Stimulated activated CD4-positive, alpha-beta T cell treated with anti-CD3 and anti-CD28 coated beads, Interleukin-1b, Interleukin-23, amount 100 ng/mL, for 1 hour (primary cell): Measurements from ENCODE around the gene ACTR3C.
"Not testable (repeated sequence)": the region's sequence is repeated elsewhere in the genome, so short reads cannot be mapped to it uniquely, and the experiment has no call there.

Experiments
- DNase-seq, 2 donors: peaks; one replicate each; pipeline ENCODE4 v3.0.0-alpha.2; 2020; ENCODE audit warnings: low read depth in 2 of 2

Gene ACTR3C

DNA sequence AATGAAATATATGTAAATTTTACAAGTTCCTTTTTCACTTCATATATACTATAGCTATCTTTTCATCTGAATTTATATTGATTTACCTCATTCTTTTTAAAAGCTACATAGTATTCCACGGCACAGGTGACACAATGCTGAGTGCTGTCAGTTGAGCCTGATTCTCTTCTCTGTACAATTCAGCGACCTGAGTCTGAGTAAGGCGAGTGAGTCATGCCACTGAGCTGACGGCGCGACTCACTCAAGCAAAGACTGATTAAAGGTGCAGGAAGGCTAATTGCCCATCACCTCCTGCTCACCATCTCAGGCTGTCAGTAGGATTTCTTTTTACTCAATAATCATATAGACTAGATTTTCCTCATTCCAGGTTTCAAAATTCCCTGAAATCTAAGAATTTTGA lies 39.7 kb downstream of the ACTR3C start:
- DNase-seq, result not testable (repeated sequence)

DNA sequence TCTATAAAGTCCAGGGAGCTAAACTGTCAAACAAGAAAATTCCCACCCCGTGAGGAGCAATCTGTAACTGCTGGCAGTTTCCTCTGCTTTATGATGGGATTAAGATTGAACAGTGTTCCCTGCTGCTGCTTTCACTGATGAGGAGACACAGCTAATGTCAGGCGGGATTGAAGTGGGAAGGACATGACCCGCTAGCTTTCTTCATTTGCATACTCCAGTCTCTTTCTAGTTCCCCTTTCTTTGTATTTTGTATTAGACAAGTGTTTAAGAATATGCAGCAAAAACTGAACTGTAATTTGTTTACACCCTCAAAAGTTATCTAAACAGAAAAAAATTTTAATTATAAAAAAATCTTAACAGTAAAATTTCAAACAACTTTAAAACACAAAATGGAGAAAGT lies 40.2 kb downstream of the ACTR3C start:
- not testable (repeated sequence) for DNase-seq

DNA sequence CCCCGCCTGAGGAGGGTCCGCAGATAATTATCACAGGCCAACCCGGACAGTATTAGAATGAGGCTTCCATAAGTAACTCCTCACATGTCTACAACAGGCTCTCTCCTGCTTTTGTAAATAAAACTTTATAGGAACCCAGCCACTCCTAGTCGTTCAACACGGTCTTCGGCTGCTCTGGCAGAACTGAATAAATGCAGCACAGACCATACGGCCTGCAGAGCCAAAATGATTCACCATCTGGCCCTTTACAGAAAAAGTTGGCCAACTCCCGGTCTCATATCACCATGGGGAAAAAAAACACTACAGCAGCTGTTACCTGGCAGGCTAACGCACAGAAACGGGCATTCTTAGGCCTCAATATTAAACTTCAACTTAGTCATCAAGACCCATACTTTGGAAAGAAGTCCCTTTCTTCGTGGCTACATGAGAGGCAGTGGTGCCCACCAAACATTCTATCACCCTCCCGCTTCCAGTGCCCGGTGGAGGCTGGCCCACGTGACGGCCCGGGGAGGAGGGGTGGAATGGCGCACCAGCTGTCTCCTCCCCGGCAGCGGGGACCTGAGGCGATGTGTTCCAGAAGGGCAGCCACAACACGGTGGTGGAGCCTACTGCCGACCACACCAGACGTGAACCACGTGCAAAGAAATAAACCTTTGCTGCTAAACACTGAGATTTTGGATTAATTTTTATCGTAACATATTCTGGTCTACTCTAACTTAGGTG lies 41.5 kb downstream of the ACTR3C start:
- DNase-seq, result not testable (repeated sequence)

DNA sequence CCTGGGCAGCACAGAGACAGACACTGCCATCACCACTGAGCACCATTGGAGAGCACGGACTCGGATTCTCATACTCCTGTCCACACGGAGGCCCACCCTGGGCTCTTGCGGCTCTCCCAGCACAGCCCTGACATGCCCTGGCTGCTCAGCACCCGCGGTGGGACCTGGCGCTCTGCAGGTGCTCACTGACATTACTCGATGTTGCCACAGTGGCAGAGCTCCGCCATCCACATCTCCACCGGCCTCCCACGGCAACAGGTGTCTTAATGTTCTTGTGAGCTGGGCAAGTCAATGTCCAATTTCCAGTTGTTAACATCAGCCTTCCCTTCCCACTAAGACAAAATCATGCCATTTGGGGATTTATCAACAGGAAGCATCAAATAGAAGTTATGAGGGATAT lies 45.0 kb downstream of the ACTR3C start:
- not testable (repeated sequence) for DNase-seq

DNA sequence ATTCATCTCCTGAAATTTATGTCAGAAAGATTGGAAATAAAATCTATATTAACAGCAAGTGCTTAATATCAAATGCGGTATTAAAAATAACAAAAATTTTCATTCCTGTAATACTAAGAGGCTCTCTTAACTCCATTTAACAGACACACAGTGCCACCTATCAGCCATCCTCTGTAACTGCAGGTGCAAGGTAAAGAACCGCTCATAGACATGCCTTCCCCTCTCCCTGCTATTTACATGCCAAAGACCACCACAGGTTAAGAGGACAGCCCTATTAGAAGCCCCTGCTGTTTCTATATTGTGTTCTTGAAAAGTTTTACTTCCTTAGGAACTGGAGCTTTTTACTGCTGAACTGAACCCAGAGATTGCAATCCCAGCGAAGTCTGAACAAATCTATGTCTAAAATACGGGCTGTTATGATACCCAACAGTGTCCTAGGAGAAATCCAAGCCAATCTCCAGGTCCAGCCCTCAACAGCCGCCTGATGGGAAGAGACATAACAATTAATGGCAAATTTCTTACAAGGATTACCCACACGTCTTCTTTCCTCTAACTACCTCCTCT lies 47.1 kb downstream of the ACTR3C start:
- not testable (repeated sequence) for DNase-seq

DNA sequence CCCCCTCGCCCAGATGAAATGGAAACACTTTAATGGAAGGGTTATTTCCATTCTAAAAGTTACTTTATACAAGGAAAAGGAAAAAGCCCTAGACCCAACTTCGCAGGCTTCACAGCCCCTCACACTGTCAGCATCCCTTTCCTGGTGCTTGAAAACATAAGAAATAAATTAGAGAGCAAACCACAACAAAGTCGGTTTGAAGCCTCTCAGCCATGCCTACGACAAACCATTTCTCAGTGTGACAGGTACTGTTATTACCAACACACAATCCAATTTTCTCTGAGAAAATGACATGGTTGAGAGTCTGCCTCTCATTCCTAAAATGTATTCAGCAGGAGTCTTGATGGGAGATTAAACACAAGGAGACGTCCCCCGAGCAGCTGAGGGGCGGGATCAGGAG lies 51.4 kb downstream of the ACTR3C start:
- not testable (repeated sequence) for DNase-seq

DNA sequence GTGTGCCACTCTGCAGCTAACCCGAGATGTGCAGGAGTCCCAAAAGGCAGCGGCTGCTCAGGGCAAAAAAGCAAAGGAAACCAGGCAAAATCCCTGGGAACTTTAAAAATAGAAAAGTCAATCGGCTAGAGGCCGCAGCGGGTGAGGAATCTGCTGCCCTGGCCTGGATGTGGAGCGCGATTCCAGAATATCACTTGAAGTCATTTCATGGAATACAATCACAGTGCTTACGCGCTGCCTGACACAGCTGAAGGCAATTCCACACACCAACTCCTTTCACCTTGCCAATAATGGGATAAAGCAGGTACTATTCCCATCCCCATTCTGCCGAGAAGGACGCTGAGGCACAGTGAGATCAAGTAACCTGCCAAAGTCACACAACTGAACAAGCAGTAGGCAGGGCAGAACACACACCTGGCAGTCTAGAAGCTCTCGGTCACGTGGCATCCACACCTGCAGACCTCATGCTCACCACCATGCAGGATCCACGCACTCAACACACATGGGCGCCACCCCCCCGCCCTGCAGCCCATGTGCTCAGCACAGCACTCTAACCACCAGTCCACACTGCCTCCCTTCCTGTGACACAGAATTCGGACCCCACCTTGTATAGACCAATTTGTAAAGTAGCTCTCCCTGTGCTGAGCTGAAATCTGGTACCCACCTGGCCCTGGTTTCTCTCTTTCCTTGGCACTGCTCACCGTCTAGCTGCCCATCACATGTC lies 53.1 kb downstream of the ACTR3C start:
- DNase-seq, result not testable (repeated sequence)

DNA sequence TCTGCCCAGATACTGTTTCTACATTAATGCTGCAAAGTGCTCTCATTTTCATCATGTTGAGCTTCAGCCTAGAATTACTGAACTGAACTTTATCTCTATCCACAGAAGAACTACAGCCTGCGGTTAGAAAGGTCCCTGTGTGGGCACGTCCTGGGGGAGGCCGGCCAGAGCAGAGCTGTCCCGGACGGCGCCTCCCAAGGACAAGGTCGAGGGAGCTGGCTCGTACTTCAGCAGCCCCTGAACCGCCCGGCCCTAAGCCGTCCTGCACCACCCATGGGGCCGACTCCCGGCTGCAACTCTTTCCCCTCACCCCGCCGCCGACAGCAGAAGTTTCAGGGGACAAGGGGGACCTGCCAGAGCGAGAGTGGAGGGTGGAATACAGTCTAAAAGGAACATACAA lies 54.5 kb downstream of the ACTR3C start:
- DNase-seq, result not testable (repeated sequence)

DNA sequence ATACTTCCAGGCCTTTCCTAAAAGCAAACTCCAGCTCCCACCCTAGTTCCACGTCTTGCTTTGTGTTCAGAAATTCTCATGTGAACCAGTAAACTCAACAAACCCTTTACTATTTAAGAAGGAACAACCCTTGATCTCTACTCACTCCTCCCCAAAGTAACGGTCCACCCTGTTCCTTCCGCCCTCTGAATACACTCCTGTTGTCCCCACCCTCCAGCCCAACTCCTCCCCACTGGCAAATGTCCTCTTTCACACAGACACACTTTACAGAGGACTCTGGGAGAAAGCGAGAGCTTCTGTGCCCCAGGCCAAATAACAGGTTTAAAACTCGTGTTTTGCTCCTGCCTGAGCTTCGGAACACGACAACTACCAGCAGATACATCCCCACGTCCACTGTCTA lies 55.1 kb downstream of the ACTR3C start:
- not testable (repeated sequence) for DNase-seq

DNA sequence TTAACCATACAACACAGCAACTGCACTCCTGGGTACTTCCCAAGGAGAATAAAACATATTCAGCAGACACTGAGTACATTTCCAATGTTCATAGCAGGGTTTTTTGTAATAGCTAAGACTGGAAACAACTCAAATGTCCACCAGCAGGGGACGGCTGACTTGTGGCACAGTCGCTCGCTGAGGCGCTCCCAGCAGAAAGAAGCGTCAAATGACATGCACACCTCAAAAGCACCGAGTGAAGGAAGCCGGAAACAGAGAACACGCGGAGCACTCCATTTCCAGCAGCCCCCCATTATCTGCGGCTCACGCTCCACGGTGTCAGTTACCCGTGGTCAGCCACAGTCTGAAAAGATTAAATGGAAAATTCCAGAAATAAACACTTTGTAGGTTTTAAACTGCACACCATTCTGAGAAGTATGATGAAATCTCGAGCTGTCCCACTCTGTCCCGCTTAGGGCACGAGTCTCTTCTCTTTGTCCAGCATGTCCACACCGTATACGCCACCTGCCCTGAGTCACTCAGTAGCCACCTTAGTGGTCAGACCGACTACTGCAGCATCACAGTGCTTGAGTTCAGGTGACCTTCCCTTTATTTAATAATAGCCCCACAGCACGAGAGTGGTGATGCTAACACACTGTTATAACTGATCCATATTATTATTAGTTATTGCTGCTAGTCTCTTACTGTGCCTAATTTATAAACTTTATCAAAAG lies 56.2 kb downstream of the ACTR3C start:
- DNase-seq, result not testable (repeated sequence)

DNA sequence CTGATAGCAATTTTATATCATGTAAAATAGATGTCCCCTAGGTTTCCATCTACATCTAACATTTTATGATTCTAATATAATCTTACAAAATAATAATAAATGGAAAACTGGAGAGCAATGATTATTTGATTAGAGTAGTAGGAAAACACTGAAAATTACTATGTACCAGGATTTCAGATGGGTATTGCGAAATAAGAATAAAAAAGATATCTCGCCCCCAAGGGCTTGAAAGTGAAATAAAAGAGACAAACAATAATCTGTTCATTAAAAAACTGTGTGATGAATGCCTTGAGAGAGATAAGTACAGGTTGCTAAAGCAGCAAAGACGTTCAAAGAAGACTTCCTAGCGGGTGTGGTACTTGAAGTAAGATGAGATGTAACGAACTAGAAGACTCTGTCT lies 60.7 kb downstream of the ACTR3C start:
- not testable (repeated sequence) for DNase-seq

DNA sequence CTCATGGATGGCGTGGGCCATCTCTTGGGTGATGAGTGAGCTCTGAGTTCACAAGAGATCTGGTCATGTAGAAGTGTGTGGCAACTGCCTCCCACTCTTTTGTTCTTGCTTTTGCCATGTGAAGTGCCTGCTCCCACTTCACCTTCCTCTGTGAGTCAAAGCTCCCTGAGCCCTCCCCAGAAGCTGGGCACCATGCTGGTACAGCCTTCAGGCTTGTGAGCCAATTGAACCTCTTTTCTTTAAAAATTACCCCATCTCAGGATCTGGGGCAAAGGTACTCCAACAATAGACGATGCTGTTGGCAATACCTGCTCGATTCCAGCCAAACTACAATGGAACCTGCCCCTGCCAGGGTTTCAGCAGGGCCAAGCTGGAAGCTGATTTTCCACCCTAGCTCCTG lies 75.6 kb downstream of the ACTR3C start:
- DNase-seq, result not testable (repeated sequence)

DNA sequence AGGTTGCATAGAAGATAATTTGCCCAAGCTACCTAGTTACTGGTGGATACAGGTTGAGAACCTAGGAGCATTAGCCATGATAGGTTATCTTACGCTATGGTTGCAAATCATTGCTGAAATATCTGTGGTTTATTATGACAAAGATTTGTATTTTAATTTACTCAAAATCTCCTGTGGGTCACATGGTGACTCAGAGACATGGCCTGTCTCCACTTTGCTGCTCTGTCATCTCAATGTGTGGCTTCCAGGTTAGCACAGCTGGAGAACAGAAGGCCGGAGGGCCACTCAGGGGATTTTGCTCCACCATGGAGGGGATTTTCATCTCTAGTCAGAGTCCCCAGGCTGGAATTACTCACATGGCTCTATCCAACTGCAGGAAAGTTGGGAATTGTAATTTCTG lies 78.1 kb downstream of the ACTR3C start:
- not testable (repeated sequence) for DNase-seq

DNA sequence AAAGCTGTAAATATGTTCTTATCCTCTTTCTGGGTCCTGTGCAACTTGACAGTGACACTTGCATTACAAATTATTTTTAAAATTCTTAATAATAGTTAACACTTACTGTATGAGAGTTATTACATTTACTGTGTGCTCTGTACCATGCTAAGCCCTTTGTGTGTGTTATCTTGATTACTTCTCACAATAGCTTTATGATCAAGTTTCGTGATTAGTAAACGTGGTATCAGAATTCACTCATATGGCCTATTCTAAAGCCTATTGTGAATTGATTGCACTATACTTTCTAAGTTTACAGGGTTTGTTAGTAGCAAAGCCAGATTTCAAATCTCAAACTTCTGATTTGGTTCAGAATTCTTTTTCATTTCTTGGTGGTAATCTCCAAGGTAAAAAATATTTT lies 80.4 kb downstream of the ACTR3C start:
- DNase-seq, result not testable (repeated sequence)

DNA sequence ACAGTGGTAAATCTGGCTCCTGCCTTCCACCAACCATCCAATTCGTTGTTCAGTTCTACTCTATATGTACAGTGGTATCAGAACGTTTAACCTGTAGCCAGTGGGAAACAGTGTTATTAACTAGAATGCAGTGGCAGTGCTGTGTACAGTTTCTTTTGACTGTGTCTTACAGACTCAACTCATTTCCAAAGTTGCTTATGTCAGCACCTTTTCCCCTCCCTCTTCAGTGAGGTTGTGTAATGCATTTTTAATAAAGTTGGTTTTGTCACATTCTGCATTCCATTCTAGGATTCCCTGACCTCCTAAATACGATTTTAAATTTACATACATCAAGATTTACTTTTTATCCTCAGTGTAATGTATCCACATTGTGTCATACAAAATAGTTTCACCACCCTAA lies 97.9 kb downstream of the ACTR3C start:
- not testable (repeated sequence) for DNase-seq

DNA sequence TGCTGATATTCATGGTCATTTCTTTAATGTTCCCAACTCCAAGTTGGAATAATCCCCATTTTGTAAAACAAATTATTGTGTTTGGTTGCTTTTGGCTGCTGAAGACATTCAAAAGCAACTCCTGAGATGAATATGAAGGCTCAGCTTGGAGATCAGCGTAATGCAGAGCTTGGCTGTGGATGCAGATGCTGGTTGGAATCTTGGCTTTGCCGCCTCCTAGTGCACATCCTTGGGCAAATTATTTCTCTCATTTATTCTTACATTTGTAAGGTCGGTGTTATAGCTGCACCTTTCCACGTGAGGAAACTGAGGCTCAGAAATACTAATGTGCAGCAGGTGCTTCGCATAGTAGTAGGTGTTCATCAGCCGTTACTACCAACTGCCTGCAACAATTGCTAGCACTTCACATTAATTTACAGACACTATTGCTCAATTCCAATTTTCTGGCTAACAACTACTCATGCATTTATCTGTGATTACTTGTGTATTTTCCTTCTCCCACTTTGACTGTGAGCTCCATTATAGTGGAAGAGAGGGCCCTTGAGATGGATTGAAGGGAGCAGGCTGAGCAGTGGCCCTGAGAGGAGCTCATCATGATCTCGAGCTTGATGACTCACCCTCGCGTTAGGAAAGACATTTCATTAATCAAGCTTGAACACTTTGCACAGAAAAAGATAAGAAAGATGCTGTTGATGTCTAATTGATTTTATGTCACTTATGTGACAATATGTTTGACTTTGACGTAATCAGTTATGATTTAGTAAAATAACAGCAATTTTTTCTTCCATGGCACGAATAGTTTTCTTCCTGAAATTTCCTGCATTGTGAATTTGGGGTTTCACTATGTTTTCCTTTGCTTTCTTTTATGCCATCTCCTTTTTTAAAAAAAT lies 101.0 kb downstream of the ACTR3C start:
- DNase-seq, result not testable (repeated sequence)

DNA sequence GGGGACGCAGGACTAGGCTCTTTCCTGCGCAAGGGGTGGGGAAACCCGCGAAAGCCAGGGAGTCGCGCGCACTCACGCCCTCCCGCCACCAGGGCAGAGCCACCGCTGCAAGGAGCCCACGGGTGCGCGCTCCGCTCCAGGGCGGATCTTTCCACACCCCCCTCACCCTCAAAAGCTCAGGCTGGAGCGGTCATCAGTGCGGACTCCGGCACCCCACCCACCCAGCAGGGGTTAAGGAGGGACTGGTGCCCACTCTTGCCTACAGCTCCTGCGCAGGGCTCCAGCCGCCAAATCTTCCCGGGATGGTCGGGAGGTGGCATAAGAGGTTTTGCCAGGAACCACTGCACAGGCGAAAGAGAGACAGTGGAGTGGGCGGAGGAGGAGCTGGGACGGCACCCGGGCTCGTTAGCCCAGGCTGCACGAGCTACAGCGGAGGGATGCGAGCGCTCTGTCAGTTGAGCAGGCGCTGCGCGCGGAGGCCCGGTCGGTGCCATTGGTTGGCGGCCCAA lies 102.6 kb downstream of the ACTR3C start:
- not testable (repeated sequence) for DNase-seq

DNA sequence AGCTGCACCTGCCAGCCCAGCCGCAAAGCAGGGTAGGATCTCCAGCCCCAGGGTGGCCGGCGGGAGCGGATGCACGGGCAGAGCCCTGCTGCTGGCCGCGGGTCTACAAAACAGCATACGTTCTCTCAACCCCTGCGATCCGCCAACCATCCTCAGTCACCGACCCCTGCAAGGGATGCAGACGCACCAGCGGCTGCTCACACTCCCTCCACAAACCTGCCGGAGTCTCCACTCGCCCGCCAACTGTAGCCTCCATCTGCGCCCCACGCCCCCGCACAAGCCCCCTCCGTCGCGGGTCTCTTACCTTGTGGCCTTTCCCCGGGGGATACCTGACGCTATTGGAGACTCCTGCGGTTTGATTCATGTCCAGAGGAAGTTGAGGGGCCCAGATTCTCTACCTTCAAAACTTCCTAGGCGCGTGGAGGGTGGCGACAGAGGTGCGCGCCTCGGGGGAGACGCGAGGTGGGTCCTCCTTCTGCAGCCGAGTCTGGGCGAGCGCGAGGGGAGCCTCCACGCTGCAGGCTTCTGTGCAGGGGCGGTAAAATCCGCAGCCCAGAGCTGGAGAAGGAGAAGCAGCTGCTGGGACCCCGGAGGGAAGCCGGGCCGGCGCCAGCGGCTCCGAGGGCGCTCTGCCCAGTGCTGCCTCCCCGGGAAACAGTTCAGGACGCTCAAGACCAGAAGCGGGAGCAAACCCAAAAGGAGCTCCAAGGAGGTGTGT lies 103.2 kb downstream of the ACTR3C start:
- not testable (repeated sequence) for DNase-seq

DNA sequence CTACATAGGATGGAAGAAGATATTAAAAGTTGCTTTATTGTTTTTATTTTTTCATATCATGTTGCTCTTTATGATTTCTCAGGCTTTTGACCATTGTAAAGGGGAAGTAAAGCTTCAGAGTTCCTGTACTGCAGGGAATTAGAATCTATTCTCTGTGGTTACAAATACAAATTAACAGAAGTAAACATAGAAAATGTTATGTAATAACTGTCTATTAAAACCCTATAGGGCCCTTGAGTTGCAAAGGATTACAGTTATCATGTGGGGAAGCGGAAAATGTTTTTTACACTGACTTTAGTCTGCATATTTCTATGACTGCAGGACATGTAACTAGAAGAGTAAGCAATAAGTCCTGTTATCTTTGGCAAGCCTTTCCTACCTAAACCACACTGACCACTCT lies 116.5 kb downstream of the ACTR3C start:
- not testable (repeated sequence) for DNase-seq

DNA sequence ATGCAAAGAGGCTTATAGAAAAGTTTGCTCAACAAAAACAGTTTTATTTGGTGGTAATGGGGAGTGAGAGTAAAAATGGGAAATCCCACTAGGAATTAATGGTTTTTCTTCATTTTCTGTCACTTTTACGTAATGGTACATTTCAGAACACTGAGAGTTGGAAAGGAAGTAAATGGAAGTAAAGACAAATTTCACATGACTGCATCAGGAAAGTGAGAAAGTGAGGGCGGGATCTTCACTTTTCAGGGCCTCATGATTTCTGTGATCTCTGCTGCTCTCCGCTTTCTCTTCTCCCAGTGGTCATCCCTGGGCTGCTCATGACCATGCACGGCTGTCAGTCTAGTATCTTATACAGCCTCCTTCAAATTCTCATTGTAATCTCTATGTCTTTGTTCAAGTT lies 117.5 kb downstream of the ACTR3C start:
- not testable (repeated sequence) for DNase-seq
